ENCODE measurements around the gene RANBP17. TPM values are rescaled to one million over a fixed set of nuclear protein-coding genes. Genes with fewer than 3 reads are reported as not detected.

RANBP17 gene
- total and polyA plus RNA-seq, 2 of the 4 experiments (the other 2 are of a cell fraction): 8.2 to 29.0 TPM

GRCh38 chr5:170813231-170813630 is 48.6 kb upstream of the RANBP17 start:
- Histone ChIP-seq H2BK20ac (ENCODE audit: low read depth, low read length) (no peak overlapping the region), H4K8ac (ENCODE audit: low read depth in 2 of 2, low read length in 2 of 2) (no peak overlapping the region), H3K4me1 (ENCODE audit: control insufficient read depth, insufficient read depth, low read length) (no peaks in the 10 kb centered on the region), H4K20me1 (ENCODE audit: insufficient read depth, low read length) (no peaks in the 10 kb centered on the region; the same call in 1 of the 2 replicates), H2BK5ac (ENCODE audit: low read depth, low read length, poor library complexity, severe bottlenecking) (no peak overlapping the region), H3K23ac (ENCODE audit: low read depth, low read length) (no peak overlapping the region), H3K27ac (ENCODE audit: insufficient read depth, low read length) (no peak overlapping the region), H2AK5ac (ENCODE audit: low read depth, low read length) (no peak overlapping the region), H3K4ac (ENCODE audit: low read depth, low read length) (no peak overlapping the region), H3K14ac (replicated peaks; ENCODE audit: low read depth, low read length) (no peak overlapping the region), H2AFZ (replicated peaks; ENCODE audit: low read length, poor library complexity) (no peak overlapping the region), H3K4me2 (ENCODE audit: low read depth, low read length) (no peak overlapping the region), H3K9me1 (ENCODE audit: insufficient read depth, low read length) (no peaks in the 10 kb centered on the region), H3K4me3 (ENCODE audit: insufficient read depth, low read depth, low read length) (no peak overlapping the region), H2BK15ac (ENCODE audit: low read depth, low read length) (no peak overlapping the region), H4K5ac (ENCODE audit: low read depth, low read length) (no peak overlapping the region), H3K18ac (ENCODE audit: low read depth, low read length) (no peak overlapping the region), H2BK120ac (ENCODE audit: low read depth, low read length) (no peak overlapping the region), H3K9ac (ENCODE audit: low read depth, low read length) (no peak overlapping the region), H4K91ac (ENCODE audit: insufficient read depth, low read depth, low read length) (no peak overlapping the region), H3K27me3 (ENCODE audit: control insufficient read depth, insufficient read depth, low read length) (no peaks in the 10 kb centered on the region), H3K56ac (ENCODE audit: extremely low read depth, insufficient read depth, low read length) (no peak overlapping the region), H3K36me3 (ENCODE audit: control insufficient read depth, insufficient read depth, low read length) (no peaks in the 10 kb centered on the region), H2AK9ac (replicated peaks; ENCODE audit: low read depth, low read length, poor library complexity) (no peak overlapping the region), H3K79me1 (ENCODE audit: low read depth in 1 of 2, low read length in 2 of 2) (no peaks in the 10 kb centered on the region), H3K9me3 (ENCODE audit: control insufficient read depth, insufficient read depth, low read length) (no peaks in the 10 kb centered on the region)
- 88% methylated on average over 2 of the region's 5 CpGs; no CpG with 5 or more reads in 1 of the 2 experiments for WGBS, 2 experiments (ENCODE audit: extremely low coverage in 2 of 2, insufficient read length in 1 of 2)
- ChIA-PET CTCF (no interaction called here), POLR2A (ENCODE audit: unreplicated experiment) (no interaction called here)
- intact Hi-C loops (cut with micrococcal nuclease): loop anchor here (5.0 kb wide), 1 partner anchor 339 kb away; no protein-coding TSS in a partner anchor
- dilution Hi-C loops (cut with HindIII; ENCODE audit: low sequenced_read_pairs, unreplicated experiment): no loop called here
- DNase-seq (no peak), ATAC-seq (ENCODE audit: low read depth) (no peak)
- in situ Hi-C loops (cut with MboI; ENCODE audit: low sequenced_read_pairs): loop anchor here (5.0 to 25.0 kb wide), 3 partner anchors 99 to 529 kb away; no protein-coding TSS in a partner anchor
- no peak for TF ChIP-seq USF2 (IDR thresholded peaks at IDR 0.05; ENCODE audit: low read depth, low read length)
- TF ChIP-seq CHD1 (IDR thresholded peaks at IDR 0.05; ENCODE audit: low read depth, low read length): no peak
- no peak for TF ChIP-seq RFX5 (IDR thresholded peaks at IDR 0.05; ENCODE audit: low read depth, low read length)
- no peak for TF ChIP-seq MAZ (IDR thresholded peaks at IDR 0.05; ENCODE audit: borderline replicate concordance, low read depth, low read length)
- no peak for TF ChIP-seq CEBPB (IDR thresholded peaks at IDR 0.05; ENCODE audit: low read depth, low read length)
- no peak for TF ChIP-seq SMC3 (IDR thresholded peaks at IDR 0.05; ENCODE audit: low read depth, low read length)
- TF ChIP-seq BHLHE40 (IDR thresholded peaks at IDR 0.05; ENCODE audit: low read depth, low read length): no peak
- TF ChIP-seq ELK1 (IDR thresholded peaks at IDR 0.05; ENCODE audit: borderline replicate concordance, low read depth, low read length): no peak
- no peak for TF ChIP-seq CTCF (conservative IDR thresholded peaks at IDR 0.05; ENCODE audit: low read depth, low read length)
- no peak for TF ChIP-seq MXI1 (IDR thresholded peaks at IDR 0.05; ENCODE audit: borderline replicate concordance, low read depth, low read length)
- TF ChIP-seq NFE2L2 (IDR thresholded peaks at IDR 0.05; ENCODE audit: low read depth, low read length): no peak
- no peak for TF ChIP-seq RAD21 (IDR thresholded peaks at IDR 0.05; ENCODE audit: low read length)
- no peak for TF ChIP-seq POLR2A (IDR thresholded peaks at IDR 0.05; ENCODE audit: low read depth, low read length)
- no peak for TF ChIP-seq FOS (IDR thresholded peaks at IDR 0.05; ENCODE audit: low read depth, low read length)
- no peak for TF ChIP-seq RCOR1 (IDR thresholded peaks at IDR 0.05; ENCODE audit: insufficient replicate concordance, low read length)
- no peak for TF ChIP-seq MAFK (IDR thresholded peaks at IDR 0.05; ENCODE audit: low read depth, low read length)
- BruUV-seq (replicated peaks): no TSS peak

Data from IMR-90 (cell line).